ENCODE data around the gene CTXN1. TPM values are rescaled to one million over a fixed set of nuclear protein-coding genes. Genes with fewer than 3 reads are reported as not detected.

CTXN1 gene
- total RNA-seq, 2 donors from 2014 or later = 1.5 to 4.4 TPM

DNA sequence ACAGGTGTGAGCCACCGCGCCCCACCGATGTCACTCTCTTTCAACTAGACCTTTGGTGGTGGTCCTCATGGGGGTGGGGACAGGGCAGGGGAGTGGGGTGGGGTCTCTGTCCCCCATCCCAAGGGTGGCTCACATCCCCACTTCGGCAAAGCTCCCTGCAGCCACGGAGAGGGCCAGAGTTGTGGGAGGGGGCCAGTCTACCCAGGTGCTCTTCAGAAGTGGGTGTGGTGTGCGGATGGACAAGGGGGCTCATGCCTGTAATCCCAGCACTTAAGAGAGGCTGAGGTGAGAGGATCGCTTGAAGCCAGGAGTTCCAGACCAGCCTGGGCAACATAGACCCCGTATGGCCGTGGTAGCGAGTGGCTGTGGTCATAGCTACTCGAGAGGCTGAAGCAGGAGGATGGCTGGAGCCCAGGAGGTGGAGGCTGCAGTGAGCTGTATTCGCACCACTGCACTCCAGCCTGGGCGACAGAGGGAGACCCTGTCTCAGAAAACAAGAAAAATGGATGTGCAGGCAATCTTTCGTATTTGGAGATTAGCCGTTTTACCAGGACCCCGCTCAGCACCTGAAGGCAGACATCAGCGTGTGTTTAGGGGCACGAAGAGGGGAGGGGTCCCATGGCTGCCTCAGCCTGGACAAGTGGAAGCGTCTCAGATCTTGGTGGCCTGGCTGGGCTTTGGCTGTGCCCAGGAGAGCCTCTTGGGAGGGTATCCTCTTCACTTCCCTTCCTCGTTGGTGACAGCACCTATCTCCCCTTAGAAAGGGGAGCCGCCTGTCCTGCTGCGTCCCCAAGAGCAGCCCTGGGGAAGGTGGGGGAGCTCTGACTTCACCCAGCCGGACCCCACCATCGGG lies 10.5 kb downstream of the CTXN1 start:
- no peak for TF ChIP-seq CTCF (IDR thresholded peaks at IDR 0.05)
- H3K27me3 ChIP-seq = peaks cover 41% of the 10 kb centered on the region
- H3K9me3 ChIP-seq = no peaks in the 10 kb centered on the region
- peaks cover 2% of the 10 kb centered on the region for H3K36me3 ChIP-seq
- DNase-seq = no peak
- peak overlapping the region; percentile 30 for H3K4me3 ChIP-seq
- no peak overlapping the region for H3K27ac ChIP-seq
- H3K4me1 ChIP-seq = peaks cover 9% of the 10 kb centered on the region
- intact Hi-C loops (cut with DNase I) = no loop called here
- H3K9ac ChIP-seq (ENCODE audit: low read depth in 2 of 2, low read length in 2 of 2) = no peak overlapping the region

GRCh38 chr19:7914598-7915045 lies 11.3 kb downstream of the CTXN1 start, which contains the start of gene TGFBR3L:
Gene TGFBR3L, plus strand, starts transcription at chr19:7914830.
- H3K36me3 ChIP-seq = peaks cover 8% of the 10 kb centered on the region
- H3K9ac ChIP-seq (ENCODE audit: low read depth in 2 of 2, low read length in 2 of 2) = no peak within 1 kb of the TSS
- peaks cover 41% of the 10 kb centered on the region for H3K27me3 ChIP-seq
- no peaks in the 10 kb centered on the region for H3K9me3 ChIP-seq
- DNase-seq = no peak
- TF ChIP-seq CTCF (IDR thresholded peaks at IDR 0.05) = no peak
- intact Hi-C loops (cut with DNase I) = no loop called here
- H3K4me3 ChIP-seq = no peak within 1 kb of the TSS
- no peak within 1 kb of the TSS for H3K27ac ChIP-seq
- peaks cover 9% of the 10 kb centered on the region for H3K4me1 ChIP-seq

- Histone ChIP-seq H3K27ac (no peak overlapping the region), H3K9me3 (no peaks in the 10 kb centered on the region), H3K27me3 (peaks cover 41% of the 10 kb centered on the region), H3K4me1 (peaks cover 9% of the 10 kb centered on the region), H3K9ac (ENCODE audit: low read depth in 2 of 2, low read length in 2 of 2) (no peak overlapping the region), H3K4me3 (no peak overlapping the region), H3K36me3 (peaks cover 8% of the 10 kb centered on the region)
- intact Hi-C loops (cut with DNase I) = no loop called here
- no peak for DNase-seq
- no peak for TF ChIP-seq CTCF (IDR thresholded peaks at IDR 0.05)
Measured at GRCh38 chr19:7914099-7914498, 11.8 kb downstream of the CTXN1 start.

- Histone ChIP-seq H3K36me3 (peaks cover 8% of the 10 kb centered on the region), H3K27me3 (peaks cover 39% of the 10 kb centered on the region), H3K9me3 (no peaks in the 10 kb centered on the region), H3K9ac (ENCODE audit: low read depth in 2 of 2, low read length in 2 of 2) (no peak overlapping the region), H3K4me3 (no peak overlapping the region), H3K4me1 (peaks cover 9% of the 10 kb centered on the region), H3K27ac (no peak overlapping the region)
- intact Hi-C loops (cut with DNase I) = no loop called here
- DNase-seq = no peak
- TF ChIP-seq CTCF (IDR thresholded peaks at IDR 0.05) = no peak
Measured at GRCh38 chr19:7913652-7914051, 12.3 kb downstream of the CTXN1 start.

- Histone ChIP-seq H3K9me3 (no peaks in the 10 kb centered on the region), H3K4me1 (peaks cover 9% of the 10 kb centered on the region), H3K27me3 (peaks cover 32% of the 10 kb centered on the region), H3K4me3 (no peak overlapping the region), H3K27ac (no peak overlapping the region), H3K36me3 (peaks cover 8% of the 10 kb centered on the region), H3K9ac (ENCODE audit: low read depth in 2 of 2, low read length in 2 of 2) (no peak overlapping the region)
- DNase-seq = no peak
- no peak for TF ChIP-seq CTCF (IDR thresholded peaks at IDR 0.05)
- intact Hi-C loops (cut with DNase I) = no loop called here
Measured at GRCh38 chr19:7912697-7913564, 13.0 kb downstream of the CTXN1 start.

Data from colonic mucosa (tissue), 4 donors.